Measurements from ENCODE around the gene ATP8B1. TPM values are rescaled to one million over a fixed set of nuclear protein-coding genes. Genes with fewer than 3 reads are reported as not detected.

Gene ATP8B1
- total RNA-seq, 1 experiment from 2014 or later, result 5.6 TPM

GRCh38 chr18:57619876-57620275 is 183.2 kb downstream of the ATP8B1 start (continued):
- TF ChIP-seq PRDM15 (CRISPR knock-in tag; IDR thresholded peaks at IDR 0.05), result no peak
- no peak for TF ChIP-seq HMGA2 (CRISPR knock-in tag; IDR thresholded peaks at IDR 0.05)
- TF ChIP-seq USF2 (CRISPR knock-in tag; IDR thresholded peaks at IDR 0.05), result no peak

GRCh38 chr18:57618910-57619309 is 184.2 kb downstream of the ATP8B1 start:
- Mint-ChIP-seq H3K4me3 (no peak overlapping the region), H3K9me3 (0 out of 2 replicates have a peak, but pooled peaks cover 3% of the 10 kb centered on the region), H3K4me1 (peaks cover 7% of the 10 kb centered on the region), H3K27me3 (ENCODE audit: low read depth) (no peaks in the 10 kb centered on the region), H3K36me3 (peaks cover 48% of the 10 kb centered on the region), H3K27ac (no peak overlapping the region)
- ChIA-PET POLR2A (no interaction called here), CTCF (interaction anchor here (2.9 kb wide), 1 partner anchor 11 kb away, joined by 9 read pairs; no protein-coding TSS in a partner anchor)
- DNase-seq (ENCODE audit: low spot score), result no peak
- ATAC-seq, result no peak
- no peak for TF ChIP-seq NFE2L1 (CRISPR knock-in tag; IDR thresholded peaks at IDR 0.05)

- ChIA-PET CTCF (no interaction called here), POLR2A (no interaction called here)
- no peak overlapping the region for H3K27ac Mint-ChIP-seq
Observed at GRCh38 chr18:57603871-57604270, 199.2 kb downstream of the ATP8B1 start.

More at GRCh38 chr18:57603871-57604270, 199.2 kb downstream of the ATP8B1 start:
- no peak for ATAC-seq
- Mint-ChIP-seq H3K36me3 (peaks cover 82% of the 10 kb centered on the region), H3K4me3 (no peak overlapping the region), H3K4me1 (no peaks in the 10 kb centered on the region), H3K9me3 (no peaks in the 10 kb centered on the region), H3K27me3 (ENCODE audit: low read depth) (no peaks in the 10 kb centered on the region)
- no peak for DNase-seq (ENCODE audit: low spot score)
- TF ChIP-seq USF1 (CRISPR knock-in tag; IDR thresholded peaks at IDR 0.05), result no peak

Other genes with a start within 250 kb of the ATP8B1 start
- gene FECH, start 216.6 kb downstream of the ATP8B1 start, total RNA-seq (2021), result 16.6 to 21.8 TPM (median 19.6 TPM) in 3 replicates
- gene NARS1, start 181.5 kb downstream of the ATP8B1 start, total RNA-seq (2021), result 138 to 196 TPM (median 144 TPM) in 3 replicates
- 60.9 to 88.0 TPM (median 69.3 TPM) in 3 replicates for gene NEDD4L, start 240.9 kb upstream of the ATP8B1 start, total RNA-seq (2021)